Stimulated activated naive CD8-positive, alpha-beta T cell treated with anti-CD3 and anti-CD28 coated beads, Interleukin-15, Interleukin-2, amounts not matched to agents 100 ng/mL and 50 ng/mL, for 24 hours (primary cell): ENCODE data around the gene LETM1.

ENCODE experiments used
- H3K27ac Mint-ChIP-seq: one replicate; pipeline ENCODE4 v1.8.0; 2021; ENCODE audit warnings: mild to moderate bottlenecking, mixed read lengths
- H3K27me3 Mint-ChIP-seq: one replicate; pipeline ENCODE4 v1.8.0; 2021; ENCODE audit warnings: mixed read lengths
- H3K36me3 Mint-ChIP-seq: one replicate; pipeline ENCODE4 v1.8.0; 2021; ENCODE audit warnings: low read depth, mixed read lengths
- H3K4me1 Mint-ChIP-seq: one replicate; pipeline ENCODE4 v1.8.0; 2021; ENCODE audit warnings: low read depth, mixed read lengths
- H3K4me3 Mint-ChIP-seq: one replicate; pipeline ENCODE4 v1.8.0; 2021; ENCODE audit warnings: mild to moderate bottlenecking, mixed read lengths
- H3K9me3 Mint-ChIP-seq: one replicate; pipeline ENCODE4 v1.8.0; 2021; ENCODE audit warnings: mixed read lengths

LETM1 gene

DNA sequence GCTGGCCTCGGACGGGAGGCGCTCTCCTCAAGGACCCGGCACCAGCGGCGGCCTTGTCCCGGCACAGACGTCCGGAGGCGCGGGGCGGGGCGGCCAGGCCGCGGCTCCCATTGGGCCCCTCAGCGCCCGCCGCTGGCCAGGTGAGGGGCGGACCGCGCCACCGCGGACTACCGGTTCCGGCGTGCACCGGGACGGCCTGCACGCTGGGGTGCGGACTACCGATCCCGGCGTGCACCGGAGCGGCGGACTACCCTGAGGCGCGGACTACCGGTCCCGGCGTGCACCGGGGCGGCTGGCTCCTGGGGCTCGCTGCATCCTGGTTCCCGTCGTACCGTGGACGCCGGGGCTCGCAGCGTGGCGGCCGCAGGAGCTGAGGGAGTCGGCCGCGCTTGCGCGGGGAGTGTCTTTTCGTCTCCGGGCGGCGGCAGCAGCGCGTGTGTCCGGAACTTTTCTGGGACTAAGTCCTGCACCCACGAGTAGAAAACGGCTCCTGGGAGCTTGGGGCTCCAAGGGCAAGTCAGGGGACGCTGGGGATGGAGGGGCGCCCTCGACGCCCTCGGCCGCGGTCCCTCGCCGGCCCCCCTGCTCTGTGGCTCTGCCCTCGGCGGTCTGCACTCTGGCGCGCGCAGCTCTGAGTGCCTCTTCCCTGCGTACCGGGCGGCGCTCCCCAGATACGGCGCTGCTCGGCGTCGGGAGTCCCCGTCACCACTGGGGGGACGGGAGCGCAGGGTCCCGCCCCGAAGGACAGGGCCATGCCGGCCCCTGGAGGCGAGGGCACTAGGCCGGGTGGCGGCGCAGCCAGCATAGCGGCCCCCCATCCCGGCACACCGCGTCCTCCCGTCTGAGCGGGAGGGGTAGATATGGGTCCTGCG, at the start of gene LETM1:
Gene LETM1, minus strand, starts transcription at position 86 of the 872 bp plus-strand sequence. CDS start 206 bp downstream, outside the sequence.
- H3K4me1 Mint-ChIP-seq: peaks cover 41% of the 10 kb centered on the region
- H3K27me3 Mint-ChIP-seq: no peaks in the 10 kb centered on the region
- no peaks in the 10 kb centered on the region for H3K9me3 Mint-ChIP-seq
- peaks cover 14% of the 10 kb centered on the region for H3K36me3 Mint-ChIP-seq
- peak within 1 kb of the TSS; percentile 76 for H3K27ac Mint-ChIP-seq
- peak within 1 kb of the TSS; percentile 84 for H3K4me3 Mint-ChIP-seq

DNA sequence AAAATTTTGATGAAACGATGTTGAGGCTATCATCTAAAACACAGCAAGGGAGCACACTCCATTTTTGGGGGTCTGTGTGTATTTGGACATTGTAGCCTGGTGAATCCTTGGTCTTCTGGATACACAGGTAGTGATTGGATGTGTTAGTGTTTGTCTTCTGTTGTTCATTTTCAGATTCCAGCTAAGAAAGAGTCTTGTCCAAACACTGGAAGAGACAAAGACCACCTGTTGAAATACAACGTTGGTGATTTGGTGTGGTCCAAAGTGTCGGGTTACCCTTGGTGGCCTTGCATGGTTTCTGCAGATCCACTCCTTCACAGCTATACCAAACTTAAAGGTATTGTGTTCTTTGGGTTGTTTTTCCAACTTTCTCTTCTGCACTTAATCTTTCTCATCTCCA, 48.1 kb upstream of the LETM1 start:
- peaks cover 19% of the 10 kb centered on the region for H3K4me1 Mint-ChIP-seq
- peaks cover 83% of the 10 kb centered on the region for H3K36me3 Mint-ChIP-seq
- H3K4me3 Mint-ChIP-seq: no peak overlapping the region
- H3K9me3 Mint-ChIP-seq: no peaks in the 10 kb centered on the region
- no peaks in the 10 kb centered on the region for H3K27me3 Mint-ChIP-seq
- no peak overlapping the region for H3K27ac Mint-ChIP-seq

DNA sequence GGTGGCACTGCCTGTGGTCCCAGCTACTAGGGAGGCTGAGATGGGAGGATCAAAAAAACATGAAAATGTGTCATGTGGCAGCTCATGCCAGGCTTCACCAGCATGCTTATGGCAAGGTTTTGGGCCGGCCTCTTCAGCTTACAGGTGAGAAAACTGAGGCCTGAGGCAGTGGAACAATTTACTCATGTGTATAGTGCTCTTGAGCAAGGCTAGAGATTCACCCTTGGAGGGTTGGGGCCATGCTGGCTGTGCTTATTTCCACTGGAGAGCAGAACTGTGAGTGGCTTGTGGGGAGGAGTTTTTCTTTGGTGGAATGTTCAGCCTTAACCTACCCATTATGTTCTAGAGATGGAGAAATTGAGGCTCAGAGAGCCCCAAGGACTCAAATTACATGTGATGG, 47.1 kb upstream of the LETM1 start:
- Mint-ChIP-seq H3K9me3 (no peaks in the 10 kb centered on the region), H3K27me3 (no peaks in the 10 kb centered on the region), H3K4me1 (peaks cover 25% of the 10 kb centered on the region), H3K36me3 (peaks cover 84% of the 10 kb centered on the region), H3K27ac (peak overlapping the region; percentile 26), H3K4me3 (no peak overlapping the region)

DNA sequence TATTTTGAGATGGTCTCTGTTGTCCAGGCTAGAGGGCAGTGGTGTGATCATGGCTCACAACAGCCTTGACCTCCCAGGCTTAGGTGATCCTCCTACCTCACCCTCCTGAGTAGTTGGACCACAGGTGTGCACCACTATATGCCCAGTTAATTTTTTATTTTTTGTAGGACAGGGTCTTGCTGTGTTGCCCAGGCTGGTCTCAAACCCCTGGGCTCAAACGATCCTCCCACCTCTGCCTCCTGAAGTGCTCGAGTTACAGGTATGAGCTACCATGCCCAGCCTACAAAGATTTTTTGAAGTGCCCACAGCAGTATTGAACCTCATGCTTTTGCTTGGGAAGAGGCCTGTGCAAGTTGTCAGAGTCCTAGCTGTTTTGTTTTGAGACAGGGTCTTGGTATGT, 46.3 kb upstream of the LETM1 start:
- no peaks in the 10 kb centered on the region for H3K9me3 Mint-ChIP-seq
- peaks cover 76% of the 10 kb centered on the region for H3K36me3 Mint-ChIP-seq
- H3K4me1 Mint-ChIP-seq: peaks cover 27% of the 10 kb centered on the region
- H3K27ac Mint-ChIP-seq: no peak overlapping the region
- H3K4me3 Mint-ChIP-seq: no peak overlapping the region
- no peaks in the 10 kb centered on the region for H3K27me3 Mint-ChIP-seq

DNA sequence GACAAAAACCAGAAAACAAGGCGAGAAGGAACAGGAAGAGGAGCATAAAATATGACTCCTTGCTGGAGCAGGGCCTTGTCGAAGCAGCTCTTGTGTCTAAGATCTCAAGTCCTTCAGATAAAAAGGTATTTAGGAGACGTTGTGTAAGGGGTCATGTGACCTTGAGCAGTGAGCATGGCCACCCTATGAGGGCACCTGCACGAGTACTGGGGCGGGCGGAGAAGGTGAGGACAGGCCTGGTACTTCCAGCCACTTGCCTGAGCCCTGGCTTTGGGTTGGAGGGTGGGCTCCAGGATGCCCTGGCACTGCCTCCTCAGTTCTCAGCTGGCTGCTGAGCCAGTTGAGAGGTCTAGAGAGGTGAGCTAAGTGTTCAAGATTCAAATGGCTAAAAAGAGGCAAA, 45.2 kb upstream of the LETM1 start:
- Mint-ChIP-seq H3K36me3 (peaks cover 72% of the 10 kb centered on the region), H3K27ac (no peak overlapping the region), H3K4me1 (peaks cover 23% of the 10 kb centered on the region), H3K4me3 (no peak overlapping the region), H3K27me3 (no peaks in the 10 kb centered on the region), H3K9me3 (no peaks in the 10 kb centered on the region)

DNA sequence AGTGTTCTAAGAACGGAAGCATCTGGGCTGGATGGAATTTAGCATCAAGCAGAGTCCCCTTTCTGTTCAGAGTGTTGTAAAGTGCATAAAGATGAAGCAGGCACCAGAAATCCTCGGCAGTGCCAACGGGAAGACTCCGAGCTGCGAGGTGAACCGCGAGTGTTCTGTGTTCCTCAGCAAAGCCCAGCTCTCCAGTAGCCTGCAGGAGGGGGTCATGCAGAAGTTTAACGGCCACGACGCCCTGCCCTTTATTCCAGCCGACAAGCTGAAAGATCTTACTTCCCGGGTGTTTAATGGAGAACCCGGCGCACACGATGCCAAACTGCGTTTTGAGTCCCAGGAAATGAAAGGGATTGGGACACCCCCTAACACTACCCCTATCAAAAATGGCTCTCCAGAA, 44.7 kb upstream of the LETM1 start:
- Mint-ChIP-seq H3K9me3 (no peaks in the 10 kb centered on the region), H3K4me3 (no peak overlapping the region), H3K27me3 (no peaks in the 10 kb centered on the region), H3K36me3 (peaks cover 68% of the 10 kb centered on the region), H3K4me1 (peaks cover 23% of the 10 kb centered on the region), H3K27ac (no peak overlapping the region)

DNA sequence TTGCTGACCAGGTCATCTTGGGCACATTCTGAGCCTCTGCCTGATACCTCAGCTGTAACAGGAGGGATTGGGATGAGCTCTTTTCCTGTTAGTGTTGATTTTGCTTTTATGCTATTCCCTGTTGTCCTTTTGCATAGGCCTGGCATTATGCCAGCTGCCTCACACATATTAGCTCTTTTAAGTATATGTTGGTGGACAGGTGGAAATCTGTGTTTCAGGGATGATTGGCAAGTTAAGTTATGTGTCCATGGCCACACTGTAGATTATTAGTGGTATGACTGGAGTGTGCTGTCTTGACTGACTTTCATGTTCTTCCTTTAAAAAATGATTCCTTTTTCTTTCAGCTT, 44.1 kb upstream of the LETM1 start:
- peaks cover 23% of the 10 kb centered on the region for H3K4me1 Mint-ChIP-seq

DNA sequence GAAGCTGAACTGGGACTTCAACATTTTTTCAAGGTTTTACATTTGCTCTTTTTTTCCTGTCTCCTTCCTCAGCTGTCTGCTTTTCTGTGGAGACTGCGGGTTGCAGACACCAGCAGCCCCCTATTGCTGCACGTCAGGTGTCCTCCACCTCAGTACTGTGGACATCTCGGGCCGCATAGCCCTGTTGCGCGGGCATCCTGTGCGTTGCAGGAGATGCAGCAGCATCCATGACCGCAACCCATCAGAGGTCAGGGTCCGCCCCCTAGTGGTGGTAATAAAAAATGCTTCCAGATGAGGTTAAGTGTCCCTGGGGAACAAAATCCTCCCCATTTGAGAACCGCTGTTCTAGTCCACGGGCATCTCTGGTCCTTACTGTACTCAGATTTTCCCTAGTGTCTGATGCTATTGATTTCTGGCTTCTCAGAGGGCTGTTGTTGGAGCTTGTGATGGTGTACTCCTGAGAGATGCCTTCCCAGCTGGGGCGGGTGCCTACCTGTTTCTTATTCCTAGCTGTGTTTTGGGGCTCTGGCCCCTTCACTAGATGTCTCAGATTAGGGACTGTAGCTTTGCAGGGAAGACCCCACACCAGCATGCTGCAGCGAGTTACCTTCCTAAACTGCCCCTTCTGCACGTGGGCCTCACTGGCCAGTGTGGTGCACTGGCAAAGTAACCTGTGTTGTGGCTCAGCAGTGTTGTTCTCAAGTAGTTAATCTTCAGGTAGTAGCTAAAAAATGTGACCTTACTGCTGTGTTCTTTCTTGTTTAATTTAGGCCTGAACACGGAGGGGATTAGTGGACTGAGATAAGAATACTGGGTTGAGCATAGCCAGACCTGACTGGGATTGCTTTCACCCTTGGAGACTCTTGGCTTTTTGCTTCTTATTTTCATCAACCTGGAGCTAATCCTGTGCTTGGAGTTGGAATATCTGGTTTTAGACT, 43.5 kb upstream of the LETM1 start:
- peaks cover 68% of the 10 kb centered on the region for H3K36me3 Mint-ChIP-seq
- no peaks in the 10 kb centered on the region for H3K9me3 Mint-ChIP-seq
- no peak overlapping the region for H3K27ac Mint-ChIP-seq
- H3K4me3 Mint-ChIP-seq: no peak overlapping the region
- H3K27me3 Mint-ChIP-seq: no peaks in the 10 kb centered on the region
- peaks cover 26% of the 10 kb centered on the region for H3K4me1 Mint-ChIP-seq

More for the DNA sequence above, 44.1 kb upstream of the LETM1 start:
- H3K36me3 Mint-ChIP-seq: peaks cover 70% of the 10 kb centered on the region
- H3K27me3 Mint-ChIP-seq: no peaks in the 10 kb centered on the region
- H3K9me3 Mint-ChIP-seq: no peaks in the 10 kb centered on the region
- H3K27ac Mint-ChIP-seq: no peak overlapping the region
- H3K4me3 Mint-ChIP-seq: no peak overlapping the region

DNA sequence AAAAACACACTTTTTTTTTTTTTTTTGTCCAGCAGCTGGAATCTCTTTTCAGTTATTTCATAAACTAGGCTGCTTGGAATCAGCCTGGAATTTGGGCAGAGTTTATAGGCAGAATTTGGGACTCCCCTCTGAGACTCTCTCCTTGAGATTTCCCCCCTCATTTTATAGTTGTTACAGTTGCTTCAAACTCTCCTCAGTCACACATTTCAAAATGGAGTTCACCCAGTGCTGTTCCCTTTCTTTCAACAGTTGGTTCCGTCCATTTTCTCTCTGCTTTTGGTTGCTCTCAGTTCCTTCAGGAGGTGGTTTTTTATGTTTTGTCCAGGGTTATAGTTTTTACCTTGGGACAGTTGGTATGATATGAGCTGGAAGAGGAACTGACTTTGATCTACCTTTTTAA, 42.7 kb upstream of the LETM1 start:
- Mint-ChIP-seq H3K36me3 (peaks cover 68% of the 10 kb centered on the region), H3K27ac (no peak overlapping the region), H3K9me3 (no peaks in the 10 kb centered on the region), H3K4me1 (peaks cover 26% of the 10 kb centered on the region), H3K4me3 (no peak overlapping the region), H3K27me3 (no peaks in the 10 kb centered on the region)

DNA sequence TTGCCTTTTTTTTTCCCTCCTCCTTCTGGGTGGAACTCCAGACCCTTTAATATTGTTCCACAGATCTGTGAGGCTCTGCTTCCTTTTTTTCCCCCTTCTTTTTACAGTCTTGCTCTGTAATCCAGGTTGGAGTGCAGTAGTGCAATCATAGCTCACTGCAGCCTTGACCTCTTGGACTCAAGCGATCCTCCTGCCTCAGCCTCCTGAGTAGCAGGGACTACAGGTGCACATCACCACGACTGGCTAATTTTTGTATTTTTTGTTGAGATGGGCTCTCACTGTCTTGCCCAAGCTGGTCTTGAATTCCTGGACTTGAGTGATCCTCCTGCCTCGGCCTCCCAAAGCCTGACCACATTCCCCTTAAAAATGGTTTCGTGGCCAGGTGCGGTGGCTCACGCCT, 42.1 kb upstream of the LETM1 start:
- Mint-ChIP-seq H3K27me3 (no peaks in the 10 kb centered on the region), H3K9me3 (no peaks in the 10 kb centered on the region), H3K4me1 (peaks cover 22% of the 10 kb centered on the region), H3K27ac (no peak overlapping the region), H3K36me3 (peaks cover 67% of the 10 kb centered on the region), H3K4me3 (no peak overlapping the region)

DNA sequence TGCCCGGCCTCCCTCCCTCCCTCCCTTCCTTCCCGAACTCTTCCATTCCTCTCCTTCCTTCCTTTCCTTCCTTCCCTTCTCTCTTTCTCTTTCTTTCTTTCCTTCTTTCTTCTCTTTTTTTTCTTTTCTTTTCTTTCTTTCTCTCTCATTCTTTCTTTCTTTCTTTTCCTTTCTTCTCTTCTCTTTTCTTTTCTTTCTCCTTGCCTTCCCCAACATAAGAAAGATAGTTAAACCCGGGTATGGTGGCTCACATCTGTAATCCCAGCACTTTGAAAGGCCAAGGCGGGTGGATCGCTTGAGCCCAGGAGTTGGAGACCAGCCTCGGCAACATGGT, 40.7 kb upstream of the LETM1 start:
- Mint-ChIP-seq H3K27ac (no peak overlapping the region), H3K27me3 (no peaks in the 10 kb centered on the region), H3K9me3 (no peaks in the 10 kb centered on the region), H3K4me3 (no peak overlapping the region), H3K36me3 (peaks cover 60% of the 10 kb centered on the region), H3K4me1 (peaks cover 15% of the 10 kb centered on the region)

DNA sequence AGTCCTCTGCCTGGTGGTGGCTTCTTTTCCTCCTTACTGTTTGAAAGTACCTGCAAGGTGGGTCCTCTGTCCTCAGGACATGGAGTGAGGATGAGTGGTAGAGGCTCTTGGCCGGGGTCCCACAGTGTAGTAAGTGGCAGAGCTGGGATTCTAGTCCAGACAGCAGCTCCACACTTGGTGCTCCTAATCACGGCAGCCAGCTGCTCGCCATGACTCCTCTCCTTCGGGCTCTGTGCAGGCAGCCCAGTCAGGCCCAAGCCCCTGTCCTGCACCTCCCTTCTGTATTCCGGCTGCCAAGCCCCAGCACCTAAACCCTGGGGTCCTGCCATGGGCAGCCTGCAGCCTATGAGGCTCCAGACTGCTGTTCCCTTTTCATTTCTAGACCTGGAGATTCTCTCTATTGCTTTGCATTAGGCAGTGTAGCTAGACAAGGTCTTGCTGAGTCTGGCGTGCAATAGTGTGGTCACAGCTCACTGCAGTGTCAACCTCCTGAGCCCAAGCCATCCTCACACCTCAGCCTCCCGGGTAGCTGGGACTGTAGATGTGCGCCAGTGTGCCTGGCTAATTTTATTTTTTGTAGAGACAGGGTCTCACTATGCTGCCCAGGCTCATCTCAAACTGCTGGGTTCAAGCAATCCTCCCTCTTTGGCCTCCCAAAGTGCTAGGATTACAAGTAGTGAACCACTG, 40.2 kb upstream of the LETM1 start:
- Mint-ChIP-seq H3K36me3 (peaks cover 55% of the 10 kb centered on the region), H3K27ac (no peak overlapping the region), H3K9me3 (no peaks in the 10 kb centered on the region), H3K27me3 (no peaks in the 10 kb centered on the region), H3K4me1 (peaks cover 15% of the 10 kb centered on the region), H3K4me3 (no peak overlapping the region)

DNA sequence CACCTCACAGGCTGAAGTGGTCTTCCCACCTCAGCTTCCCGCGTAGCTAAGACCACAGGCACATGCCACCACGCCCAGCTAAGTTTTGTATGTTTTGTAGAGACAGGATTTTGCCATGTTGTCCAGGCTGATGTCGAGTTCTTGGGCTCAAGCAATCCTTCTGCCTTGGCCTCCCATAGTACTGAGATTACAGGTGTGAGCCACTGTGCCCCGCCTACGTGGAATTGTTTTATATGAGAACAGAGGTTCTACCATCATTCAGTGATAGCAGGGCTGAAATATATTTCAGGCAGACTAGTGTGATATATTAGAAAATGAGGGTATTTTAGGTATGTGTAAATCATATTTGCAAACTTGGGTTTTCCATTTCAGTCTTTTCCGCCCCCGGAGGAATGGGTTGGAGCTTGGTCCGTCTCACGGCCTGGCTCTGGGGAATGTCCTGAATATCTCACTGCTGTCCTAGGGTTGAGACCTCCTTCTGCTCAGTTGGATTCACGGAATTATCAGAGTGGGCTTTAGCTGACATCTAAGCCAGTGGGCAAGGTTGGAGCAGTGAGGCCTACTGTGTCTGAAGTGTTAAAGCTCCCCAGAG, 35.1 kb upstream of the LETM1 start:
- H3K27me3 Mint-ChIP-seq: no peaks in the 10 kb centered on the region
- H3K4me1 Mint-ChIP-seq: peaks cover 17% of the 10 kb centered on the region
- no peaks in the 10 kb centered on the region for H3K9me3 Mint-ChIP-seq
- no peak overlapping the region for H3K4me3 Mint-ChIP-seq
- H3K36me3 Mint-ChIP-seq: peaks cover 34% of the 10 kb centered on the region
- no peak overlapping the region for H3K27ac Mint-ChIP-seq

DNA sequence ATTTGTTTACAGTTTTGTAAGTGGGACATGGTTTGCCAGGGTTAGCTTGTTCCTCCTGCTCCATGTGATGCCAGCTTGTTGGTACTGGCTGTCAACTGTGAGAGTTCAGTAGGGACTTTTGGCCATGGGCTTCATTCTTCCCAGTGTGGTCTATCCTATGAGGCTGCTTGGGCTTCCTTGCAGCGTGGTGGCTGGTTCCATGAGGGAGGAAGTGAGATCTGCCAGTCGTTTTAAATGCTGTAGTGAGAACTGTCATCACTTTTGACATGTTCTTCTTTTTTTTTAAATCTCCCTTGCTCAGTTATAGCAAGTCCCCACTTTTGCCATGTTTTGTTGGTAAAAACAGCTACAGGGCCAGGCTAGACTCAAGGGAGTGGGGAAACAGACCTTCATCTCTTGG, 31.1 kb upstream of the LETM1 start:
- Mint-ChIP-seq H3K27ac (no peak overlapping the region), H3K9me3 (no peaks in the 10 kb centered on the region), H3K36me3 (peaks cover 10% of the 10 kb centered on the region), H3K27me3 (no peaks in the 10 kb centered on the region), H3K4me1 (peaks cover 16% of the 10 kb centered on the region), H3K4me3 (no peak overlapping the region)
